ENCODE data around the gene ACTL10.

- no peak for TF ChIP-seq POLR2AphosphoS5 (IDR thresholded peaks at IDR 0.05)
- no peak for TF ChIP-seq POLR2A (IDR thresholded peaks at IDR 0.05)
- no peak for TF ChIP-seq CTCF (IDR thresholded peaks at IDR 0.05)
- TF ChIP-seq EP300 (IDR thresholded peaks at IDR 0.05): no peak
Observed at GRCh38 chr20:33673410-33674293, 6.9 kb downstream of the ACTL10 start.
